PC-9 (cell line): ENCODE measurements around the gene DAPK2. TPM values are rescaled to one million over a fixed set of nuclear protein-coding genes. Genes with fewer than 3 reads are reported as not detected.
A peak's percentile ranks its signal among the peaks of the same experiment; 100 is the strongest.

ENCODE experiments used
- BruUV-seq: library from RNA; stranded (reverse); fragments of 400-500 nt; replicated peaks from 2 replicates; lab custom pipeline; 2021; lab: Mats Ljungman, UMichigan
- CTCF ChIA-PET: fragments of 300-600 bp; sonication (Branson Sonifier 250); formaldehyde crosslinking; loops from one replicate; lab custom pipeline; 2022; ENCODE audit warnings: antibody characterized with exemption; lab: Charles Lee
- POLR2A ChIA-PET: fragments of 300-600 bp; sonication (Branson Sonifier 250); formaldehyde crosslinking; loops from one replicate; lab custom pipeline; 2022; ENCODE audit warnings: antibody characterized with exemption; ENCODE audit not compliant: unreplicated experiment; lab: Charles Lee
- DNase-seq, 2 experiments: peaks; one replicate each; pipeline versions ENCODE4 v3.0.0 to v3.0.0-alpha.2; 2015 to 2022; ENCODE audit warnings: mixed read lengths in 1 of 2
- H2AFZ ChIP-seq: fragments of 200-600 bp; sonication (generic); 2 replicates; pipeline ENCODE4 v1.8.1; 2017; ENCODE audit warnings: antibody characterized with exemption
- H3F3A ChIP-seq: fragments of 200-600 bp; sonication (generic); 2 replicates; pipeline ENCODE4 v1.8.1; 2017; ENCODE audit warnings: antibody characterized with exemption, mild to moderate bottlenecking, low read depth; ENCODE audit not compliant: insufficient read depth
- H3K27ac ChIP-seq: fragments of 200-600 bp; sonication (generic); 2 replicates; pipeline ENCODE4 v1.6.1; 2016; ENCODE audit warnings: mixed run types
- H3K27me3 ChIP-seq: fragments of 200-600 bp; sonication (generic); 2 replicates; pipeline ENCODE4 v1.6.1; 2016; ENCODE audit warnings: low read depth, mixed run types; ENCODE audit not compliant: insufficient read depth
- H3K36me3 ChIP-seq: fragments of 200-600 bp; sonication (generic); 2 replicates; pipeline ENCODE4 v1.6.1; 2016; ENCODE audit warnings: low read depth, mixed run types
- H3K4me1 ChIP-seq: fragments of 200-600 bp; sonication (generic); replicated peaks from 2 replicates; pipeline ENCODE4 v1.6.1; 2016; ENCODE audit warnings: mixed run types; ENCODE audit not compliant: insufficient read depth
- H3K4me2 ChIP-seq: fragments of 200-600 bp; sonication (generic); 2 replicates; pipeline ENCODE4 v1.6.1; 2017; ENCODE audit warnings: mixed run types
- H3K4me3 ChIP-seq: fragments of 200-600 bp; sonication (generic); 2 replicates; pipeline ENCODE4 v1.6.1; 2016; ENCODE audit warnings: mixed run types
- H3K79me2 ChIP-seq: fragments of 200-600 bp; sonication (generic); 2 replicates; pipeline ENCODE4 v1.6.1; 2017; ENCODE audit warnings: low read depth, mixed run types
- H3K9me2 ChIP-seq: fragments of 200-600 bp; sonication (generic); 2 replicates; pipeline ENCODE4 v1.8.1; 2017; ENCODE audit warnings: mild to moderate bottlenecking; ENCODE audit not compliant: insufficient read depth
- H3K9me3 ChIP-seq: fragments of 200-600 bp; sonication (generic); 2 replicates; pipeline ENCODE4 v1.8.1; 2016; ENCODE audit warnings: low read depth; ENCODE audit not compliant: insufficient read depth
- H4K20me1 ChIP-seq: fragments of 200-600 bp; sonication (generic); 2 replicates; pipeline ENCODE4 v1.8.1; 2017; ENCODE audit not compliant: insufficient read depth
- EZH2 ChIP-seq: fragments of 200-600 bp; sonication (generic); IDR thresholded peaks from 2 replicates; pipeline ENCODE4 v1.8.0; 2017; ENCODE audit warnings: antibody characterized with exemption, low read depth
- intact Hi-C: fragments of 100-400 bp; cut with micrococcal nuclease; formaldehyde crosslinking; loops from one replicate; pipeline ENCODE4 v1.10.0; 2022; ENCODE audit not compliant: unreplicated experiment
- total RNA-seq: library from RNA; stranded (reverse); gene quantifications from 2 replicates; pipeline ENCODE4 v1.2.3, GENCODE V29; 2021
- TF ChIP-seq, protein P1 (sequence below): fragments of 200-600 bp; sonication (generic); conservative IDR thresholded peaks from 2 replicates; pipeline ENCODE4 v1.6.1; 2017; ENCODE audit warnings: mixed run types, antibody characterized with exemption, mild to moderate bottlenecking, moderate library complexity

DAPK2 gene
- total RNA-seq, 1 experiment from 2014 or later = 11.0 TPM

DNA sequence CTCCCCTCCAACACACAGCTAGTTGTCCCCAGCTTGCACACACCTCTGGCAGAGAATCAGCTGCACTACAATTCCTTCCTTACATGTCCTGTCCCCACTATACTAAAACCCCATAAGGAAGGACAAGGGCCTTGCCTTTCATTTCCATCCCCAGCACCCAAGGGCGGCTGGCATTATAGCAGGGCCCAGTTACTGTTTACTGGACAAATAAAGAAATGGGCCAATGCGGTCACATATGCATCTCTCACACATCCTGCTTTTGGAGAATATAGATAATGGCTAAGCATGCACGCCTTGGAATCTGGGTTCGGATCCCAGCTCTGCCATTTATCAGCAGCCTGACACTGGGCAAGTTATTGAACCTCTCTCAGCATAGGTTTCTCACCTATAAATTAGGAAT, 99.1 kb downstream of the DAPK2 start:
- Histone ChIP-seq H2AFZ (no peak overlapping the region), H3F3A (no peaks in the 10 kb centered on the region; the same call in 1 of the 2 replicates), H3K4me3 (no peak overlapping the region), H3K27me3 (no peaks in the 10 kb centered on the region), H3K9me3 (no peaks in the 10 kb centered on the region), H3K9me2 (no peaks in the 10 kb centered on the region), H3K4me1 (peaks cover 12% of the 10 kb centered on the region), H3K79me2 (no peaks in the 10 kb centered on the region), H3K27ac (no peak overlapping the region), H3K4me2 (no peak overlapping the region), H3K36me3 (no peaks in the 10 kb centered on the region), H4K20me1 (no peaks in the 10 kb centered on the region)
- TF ChIP-seq, protein P1, sequence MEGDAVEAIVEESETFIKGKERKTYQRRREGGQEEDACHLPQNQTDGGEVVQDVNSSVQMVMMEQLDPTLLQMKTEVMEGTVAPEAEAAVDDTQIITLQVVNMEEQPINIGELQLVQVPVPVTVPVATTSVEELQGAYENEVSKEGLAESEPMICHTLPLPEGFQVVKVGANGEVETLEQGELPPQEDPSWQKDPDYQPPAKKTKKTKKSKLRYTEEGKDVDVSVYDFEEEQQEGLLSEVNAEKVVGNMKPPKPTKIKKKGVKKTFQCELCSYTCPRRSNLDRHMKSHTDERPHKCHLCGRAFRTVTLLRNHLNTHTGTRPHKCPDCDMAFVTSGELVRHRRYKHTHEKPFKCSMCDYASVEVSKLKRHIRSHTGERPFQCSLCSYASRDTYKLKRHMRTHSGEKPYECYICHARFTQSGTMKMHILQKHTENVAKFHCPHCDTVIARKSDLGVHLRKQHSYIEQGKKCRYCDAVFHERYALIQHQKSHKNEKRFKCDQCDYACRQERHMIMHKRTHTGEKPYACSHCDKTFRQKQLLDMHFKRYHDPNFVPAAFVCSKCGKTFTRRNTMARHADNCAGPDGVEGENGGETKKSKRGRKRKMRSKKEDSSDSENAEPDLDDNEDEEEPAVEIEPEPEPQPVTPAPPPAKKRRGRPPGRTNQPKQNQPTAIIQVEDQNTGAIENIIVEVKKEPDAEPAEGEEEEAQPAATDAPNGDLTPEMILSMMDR = no peak
- TF ChIP-seq EZH2 = no peak
- POLR2A ChIA-PET = no interaction called here
- intact Hi-C loops = loop anchor here (5.0 kb wide), 2 partner anchors 65 to 195 kb away; no protein-coding TSS in a partner anchor
- CTCF ChIA-PET = interaction anchor here (1.0 to 2.3 kb wide), 2 partner anchors 63 to 98 kb away, joined by 3 to 46 read pairs; partner anchors contain the start of gene DAPK2
- no TSS peak for BruUV-seq
- DNase-seq = no peak

DNA sequence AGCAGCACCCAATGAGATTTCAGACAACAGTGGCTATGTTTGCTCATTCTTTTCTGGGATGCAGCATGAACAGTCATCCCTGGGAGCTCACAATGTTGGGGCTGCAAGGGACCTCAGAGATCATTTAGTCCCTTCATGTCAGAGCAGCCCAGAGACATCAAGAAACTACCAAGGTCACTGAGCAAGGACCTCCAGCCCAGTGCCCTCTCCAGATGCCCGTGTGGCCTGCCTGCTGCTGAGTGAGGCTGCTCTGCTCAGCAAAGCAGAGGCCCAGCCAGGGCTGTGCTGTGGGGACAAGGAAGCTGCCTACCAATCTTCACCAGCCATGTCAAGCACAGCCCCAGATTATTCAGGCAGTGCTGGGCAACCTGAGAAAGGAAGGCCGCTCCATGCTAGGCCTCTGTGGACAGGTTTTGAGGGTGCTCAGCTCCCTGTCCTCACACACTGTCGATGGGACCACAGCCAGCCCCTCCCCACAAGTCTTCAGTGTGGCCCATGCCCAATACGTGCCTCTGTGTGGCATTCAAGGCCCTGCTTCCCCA, 99.7 kb downstream of the DAPK2 start:
- Histone ChIP-seq H2AFZ (no peak overlapping the region), H3K4me3 (no peak overlapping the region), H3K4me2 (no peak overlapping the region; the same call in 1 of the 2 replicates), H3K36me3 (no peaks in the 10 kb centered on the region), H3K9me3 (no peaks in the 10 kb centered on the region), H3K4me1 (peaks cover 12% of the 10 kb centered on the region), H3K79me2 (no peaks in the 10 kb centered on the region), H3F3A (no peaks in the 10 kb centered on the region; the same call in 1 of the 2 replicates), H4K20me1 (no peaks in the 10 kb centered on the region), H3K27ac (no peak overlapping the region), H3K27me3 (no peaks in the 10 kb centered on the region), H3K9me2 (no peaks in the 10 kb centered on the region)
- ChIA-PET CTCF (interaction anchor here (0.9 to 2.3 kb wide), 8 partner anchors 46 to 195 kb away, joined by 3 to 46 read pairs (median 5); partner anchors contain the start of gene DAPK2), POLR2A (no interaction called here)
- TF ChIP-seq, protein P1 = no peak
- TF ChIP-seq EZH2 = no peak
- BruUV-seq = no TSS peak
- DNase-seq = no peak
- intact Hi-C loops = loop anchor here (1.0 to 5.0 kb wide), 4 partner anchors 66 to 194 kb away; partner anchors contain the start of gene DAPK2

DNA sequence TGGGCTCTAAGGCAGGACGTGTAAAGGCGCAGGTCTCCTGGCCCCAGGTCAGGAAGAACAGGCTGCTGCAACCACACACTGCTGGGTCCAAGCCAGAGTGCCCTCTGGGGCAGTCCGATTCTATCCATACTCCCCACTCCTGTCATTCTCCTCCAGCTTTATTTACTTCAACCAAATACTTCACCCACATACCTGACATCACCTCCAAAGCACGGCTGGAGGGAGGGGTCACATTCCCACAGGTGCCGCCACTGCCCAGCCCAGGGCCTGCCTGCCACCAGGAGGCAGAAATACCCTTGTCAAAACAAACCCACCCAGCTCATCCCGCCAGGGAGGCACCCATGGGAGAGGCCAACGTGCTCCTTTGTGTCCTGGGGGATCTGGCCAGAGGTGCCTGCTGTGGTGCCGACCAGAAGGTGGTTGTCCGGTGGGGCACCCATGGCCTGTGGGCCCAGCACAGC, 100.4 kb downstream of the DAPK2 start:
- POLR2A ChIA-PET = interaction anchor here (0.6 to 0.7 kb wide), 3 partner anchors 110 to 567 kb away, joined by 4 to 15 read pairs (median 10); no protein-coding TSS in a partner anchor
- Histone ChIP-seq H3K4me2 (peak overlapping the region; percentile 65), H2AFZ (no peak overlapping the region), H3K27ac (peak overlapping the region; percentile 68), H3K9me2 (no peaks in the 10 kb centered on the region), H3K4me3 (no peak overlapping the region; the same call in 1 of the 2 replicates), H3F3A (no peaks in the 10 kb centered on the region; the same call in 1 of the 2 replicates), H3K9me3 (no peaks in the 10 kb centered on the region), H4K20me1 (no peaks in the 10 kb centered on the region), H3K27me3 (no peaks in the 10 kb centered on the region), H3K79me2 (no peaks in the 10 kb centered on the region), H3K36me3 (no peaks in the 10 kb centered on the region), H3K4me1 (peaks cover 12% of the 10 kb centered on the region)
- intact Hi-C loops = loop anchor here (1.0 to 5.0 kb wide), 6 partner anchors 50 to 194 kb away; partner anchors contain the start of gene DAPK2
- TF ChIP-seq EZH2 = no peak
- TF ChIP-seq, protein P1 = no peak; the same call in 1 of the 2 replicates
- CTCF ChIA-PET = interaction anchor here (0.6 to 2.3 kb wide), 24 partner anchors 13 to 194 kb away, joined by 3 to 46 read pairs (median 4); partner anchors contain the start of genes CIAO2A and DAPK2
- DNase-seq = peak; percentile 89 to 92
- BruUV-seq = no TSS peak
